Epithelial cell of proximal tubule (primary cell): ENCODE data around the gene CHD1L. TPM values are rescaled to one million over a fixed set of nuclear protein-coding genes. Genes with fewer than 3 reads are reported as not detected.
A peak's percentile ranks its signal among the peaks of the same experiment; 100 is the strongest.

Source experiments
- DNase-seq: peaks from one replicate; pipeline ENCODE4 v3.0.0-alpha.2; 2011; ENCODE audit warnings: low read depth
- H3K4me3 ChIP-seq: 2 replicates; pipeline ENCODE4 v1.5.1; 2011; ENCODE audit warnings: low read depth, mild to moderate bottlenecking, low read length
- CTCF ChIP-seq: conservative IDR thresholded peaks from 2 replicates; pipeline ENCODE4 v1.5.1; 2012; ENCODE audit warnings: low read depth, mild to moderate bottlenecking, low read length
- total RNA-seq: library from RNA; depleted of rRNA; stranded (reverse); fragments of >200 nt; gene quantifications from 2 replicates; pipeline ENCODE4 v1.2.3, GENCODE V29; 2015

Gene CHD1L
- total RNA-seq, 1 donor from 2014 or later: 28.0 TPM

- DNase-seq: no peak
- TF ChIP-seq CTCF: no peak
- no peak overlapping the region for H3K4me3 ChIP-seq
Measured at GRCh38 chr1:147246044-147246690, 3.7 kb downstream of the CHD1L start.

DNA sequence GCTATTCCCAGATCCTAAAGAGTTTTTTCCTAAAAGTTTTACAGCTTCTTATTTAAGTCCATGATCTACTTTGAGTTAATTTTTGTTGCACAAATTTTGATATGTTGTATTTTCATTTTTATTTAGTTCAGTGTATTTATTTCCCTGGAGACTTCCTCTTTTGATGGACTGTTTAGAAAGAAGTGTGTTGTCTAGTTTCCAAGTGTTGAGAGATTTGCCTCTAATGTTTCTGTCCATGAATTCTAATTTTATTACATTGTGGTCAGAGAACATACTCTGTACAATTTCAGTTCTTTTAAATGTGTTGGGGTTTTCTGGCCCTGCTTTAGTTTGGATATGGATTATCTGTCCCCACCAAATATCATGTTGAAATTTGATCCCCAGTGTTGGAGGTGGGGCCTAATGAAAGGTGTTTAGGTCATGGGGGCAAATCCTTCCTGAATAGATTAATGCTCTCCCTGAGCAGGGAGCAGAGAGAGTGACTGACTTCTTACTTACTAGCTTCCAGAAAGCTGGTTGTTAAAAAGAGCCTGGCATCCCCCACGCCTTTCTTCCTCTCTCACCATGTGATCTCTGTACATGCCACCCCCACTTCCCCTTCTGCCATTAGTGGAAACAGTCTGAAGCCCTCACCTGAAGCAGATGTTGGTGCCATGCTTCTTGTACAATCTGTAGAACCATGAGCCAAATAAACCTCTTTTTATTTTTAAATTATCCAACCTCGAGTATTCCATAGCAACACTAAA is 4.6 kb downstream of the CHD1L start:
- TF ChIP-seq CTCF: no peak
- no peak overlapping the region for H3K4me3 ChIP-seq
- no peak for DNase-seq

DNA sequence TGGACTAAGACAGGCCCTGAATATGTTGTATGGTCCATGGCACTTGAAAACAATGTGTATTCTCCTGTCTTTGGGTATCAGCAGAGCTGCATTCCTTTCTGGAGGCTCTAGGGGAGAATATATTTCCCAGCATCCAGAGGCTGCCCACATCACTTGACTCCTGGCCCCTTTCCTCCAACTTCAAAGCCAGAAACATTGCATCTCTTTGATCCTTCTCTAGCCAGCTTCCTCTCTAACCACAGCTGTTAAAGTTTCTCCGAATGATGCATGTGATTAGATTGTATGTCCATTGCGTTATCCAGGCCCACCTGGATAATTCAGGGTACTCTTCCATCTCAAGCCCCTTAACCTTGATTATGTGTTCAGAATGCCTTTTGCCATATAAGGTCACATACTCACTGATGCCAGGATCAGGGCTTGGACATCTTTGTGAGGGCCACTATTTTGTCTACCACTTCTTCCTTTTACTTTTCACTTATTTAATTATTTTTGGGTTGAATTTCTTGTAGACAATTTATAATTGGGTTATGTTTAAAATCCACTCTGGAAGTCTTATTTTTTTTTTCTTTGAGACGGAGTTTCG is 5.3 kb downstream of the CHD1L start:
- TF ChIP-seq CTCF: no peak
- no peak overlapping the region for H3K4me3 ChIP-seq
- DNase-seq: no peak

DNA sequence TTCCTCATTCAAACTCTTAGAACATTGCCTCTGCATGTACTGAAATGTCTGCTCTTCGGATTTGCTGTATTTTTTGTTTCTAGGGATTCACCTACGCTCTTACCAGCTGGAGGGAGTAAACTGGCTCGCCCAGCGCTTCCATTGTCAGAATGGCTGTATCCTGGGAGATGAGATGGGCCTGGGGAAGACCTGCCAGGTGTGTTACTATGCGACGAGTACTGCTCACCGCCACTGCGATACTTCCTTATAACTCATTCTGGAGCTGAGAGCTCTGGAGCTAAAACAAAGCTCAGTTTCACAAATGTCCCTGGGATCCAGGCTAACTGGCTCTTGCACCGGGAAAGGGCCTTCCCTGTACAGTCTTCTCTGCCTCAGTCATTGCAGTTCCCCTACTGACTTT is 10.1 kb downstream of the CHD1L start:
- H3K4me3 ChIP-seq: no peak overlapping the region
- no peak for TF ChIP-seq CTCF
- no peak for DNase-seq

DNA sequence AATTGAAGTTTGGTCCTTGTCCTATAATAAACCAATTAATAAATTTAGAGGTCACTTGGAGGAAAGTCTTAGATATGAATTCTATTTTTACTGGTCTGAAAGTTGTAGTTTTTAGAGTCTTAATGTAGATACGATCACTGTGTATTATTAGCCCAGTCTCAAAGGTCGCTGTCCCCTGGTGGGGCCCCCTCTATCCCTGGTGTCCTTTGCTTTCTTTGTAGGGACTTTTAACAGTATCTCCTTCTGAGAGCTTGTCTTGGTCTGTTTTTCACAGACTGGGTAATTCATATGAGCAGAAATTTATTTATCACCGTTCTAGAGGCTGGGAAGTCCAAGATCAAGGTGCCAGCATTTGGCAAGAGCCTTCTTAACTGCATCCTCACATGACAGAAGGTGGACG is 18.5 kb downstream of the CHD1L start:
- TF ChIP-seq CTCF: no peak
- no peak for DNase-seq

GRCh38 chr1:147264158-147264768 is 21.8 kb downstream of the CHD1L start:
- TF ChIP-seq CTCF: no peak
- DNase-seq: peak; percentile 39

More for the DNA sequence above, 18.5 kb downstream of the CHD1L start:
- H3K4me3 ChIP-seq: no peak overlapping the region

More at GRCh38 chr1:147264158-147264768, 21.8 kb downstream of the CHD1L start:
- H3K4me3 ChIP-seq: no peak overlapping the region
